ENCODE measurements around the gene RNF166. TPM values are rescaled to one million over a fixed set of nuclear protein-coding genes. Genes with fewer than 3 reads are reported as not detected.

RNF166 gene
- total and polyA plus RNA-seq, 2 donors (not counting 3 experiments of a cell fraction or from before 2014, with no cell fraction given): 27.6 to 38.8 TPM

GRCh38 chr16:88739977-88740726 is 33.9 kb upstream of the RNF166 start:
- Histone ChIP-seq H3K9me3 (replicated peaks; ENCODE audit: control insufficient read depth, insufficient read depth, low read length) (no peaks in the 10 kb centered on the region), H3K79me2 (ENCODE audit: control insufficient read depth, insufficient read depth, low read length) (peaks cover 14% of the 10 kb centered on the region), H3K36me3 (ENCODE audit: control insufficient read depth in 2 of 2, extremely low read depth in 1 of 2, insufficient read depth in 2 of 2, low read length in 2 of 2) (peaks cover 2 to 41% of the 10 kb centered on the region in 2 experiments), H2AFZ (ENCODE audit: low read depth, low read length) (no peak overlapping the region), H3K9me1 (replicated peaks; ENCODE audit: control insufficient read depth, extremely low read depth, insufficient read depth, low read length) (no peaks in the 10 kb centered on the region), H3K27ac (ENCODE audit: insufficient read depth, low read depth, low read length) (no peak overlapping the region), H3K4me1 (ENCODE audit: control insufficient read depth, extremely low read depth, insufficient read depth, low read length) (no peaks in the 10 kb centered on the region), H3K9ac (replicated peaks; ENCODE audit: extremely low read depth, insufficient read depth, low read length) (no peak overlapping the region), H3K27me3 (ENCODE audit: control insufficient read depth in 2 of 2, insufficient read depth in 2 of 2, low read length in 2 of 2) (no peaks in the 10 kb centered on the region), H3K4me2 (ENCODE audit: insufficient read depth, low read length) (no peak overlapping the region), H3K4me3 (replicated peaks in 1 of 3; ENCODE audit: insufficient read depth in 1 of 3, low read depth in 1 of 3, low read length in 3 of 3) (no peak overlapping the region), H4K20me1 (replicated peaks; ENCODE audit: control insufficient read depth, extremely low read depth, insufficient read depth, low read length) (no peaks in the 10 kb centered on the region)
- no TSS peak for BruUV-seq (replicated peaks)
- intact Hi-C loops (cut with micrococcal nuclease): no loop called here
- ChIA-PET CTCF (interaction anchor here (1.5 to 7.3 kb wide), 2 partner anchors 41 to 47 kb away, joined by 4 to 165 read pairs; partner anchors contain the start of gene PIEZO1), POLR2A (no interaction called here)
- dilution Hi-C loops (cut with MboI; ENCODE audit: extremely low pct_ligation_motif_present, low sequenced_read_pairs): no loop called here
- TF ChIP-seq GATA2 (IDR thresholded peaks at IDR 0.05; ENCODE audit: insufficient read depth, insufficient read length, low read depth, low read length) (no peak), FOS (IDR thresholded peaks at IDR 0.05; ENCODE audit: borderline replicate concordance, insufficient read depth, low read length) (no peak), MAX (IDR thresholded peaks at IDR 0.05; ENCODE audit: insufficient read depth, insufficient read length) (no peak), POLR2AphosphoS5 (IDR thresholded peaks at IDR 0.05; ENCODE audit: insufficient read depth, low read depth, low read length) (no peak)
- DNase-seq (ENCODE audit: low read depth, low spot score) (no peak), FAIRE-seq (no peak)

GRCh38 chr16:88739139-88739976 is 33.1 kb upstream of the RNF166 start:
- FAIRE-seq (no peak), DNase-seq (ENCODE audit: low read depth, low spot score) (no peak)
- H3K9me3 ChIP-seq (replicated peaks; ENCODE audit: control insufficient read depth, insufficient read depth, low read length): no peaks in the 10 kb centered on the region
- no peaks in the 10 kb centered on the region for H3K4me1 ChIP-seq (ENCODE audit: control insufficient read depth, extremely low read depth, insufficient read depth, low read length)
- no peak overlapping the region for H3K4me3 ChIP-seq (replicated peaks in 1 of 3; ENCODE audit: insufficient read depth in 1 of 3, low read depth in 1 of 3, low read length in 3 of 3)
- no peak overlapping the region for H3K4me2 ChIP-seq (ENCODE audit: insufficient read depth, low read length)
- H3K79me2 ChIP-seq (ENCODE audit: control insufficient read depth, insufficient read depth, low read length): peaks cover 10% of the 10 kb centered on the region
- H3K27ac ChIP-seq (ENCODE audit: insufficient read depth, low read depth, low read length): no peak overlapping the region
- H3K9me1 ChIP-seq (replicated peaks; ENCODE audit: control insufficient read depth, extremely low read depth, insufficient read depth, low read length): no peaks in the 10 kb centered on the region
- CTCF ChIA-PET: interaction anchor here (7.3 kb wide), 1 partner anchor 42 kb away, joined by 165 read pairs; the partner anchor contains the start of gene PIEZO1
- H4K20me1 ChIP-seq (replicated peaks; ENCODE audit: control insufficient read depth, extremely low read depth, insufficient read depth, low read length): no peaks in the 10 kb centered on the region
- peaks cover 2 to 48% of the 10 kb centered on the region in 2 experiments for H3K36me3 ChIP-seq (ENCODE audit: control insufficient read depth in 2 of 2, extremely low read depth in 1 of 2, insufficient read depth in 2 of 2, low read length in 2 of 2)
- no TSS peak for BruUV-seq (replicated peaks)
- no peak overlapping the region for H3K9ac ChIP-seq (replicated peaks; ENCODE audit: extremely low read depth, insufficient read depth, low read length)
- no peak for TF ChIP-seq GATA2 (IDR thresholded peaks at IDR 0.05; ENCODE audit: insufficient read depth, insufficient read length, low read depth, low read length)
- no peak for TF ChIP-seq CTCF (IDR thresholded peaks at IDR 0.05; ENCODE audit: extremely low read depth in 1 of 2, insufficient read depth in 1 of 2, low read depth in 1 of 2, low read length in 2 of 2)
- no peak for TF ChIP-seq EZH2 (IDR thresholded peaks at IDR 0.05; ENCODE audit: borderline replicate concordance, low read depth, low read length, severe bottlenecking)
- no peak for TF ChIP-seq POLR2AphosphoS5 (IDR thresholded peaks at IDR 0.05; ENCODE audit: insufficient read depth, low read depth, low read length)
- no peak for TF ChIP-seq MYC (IDR thresholded peaks at IDR 0.05; ENCODE audit: low read depth, low read length)
- no peak for TF ChIP-seq POLR2A (IDR thresholded peaks at IDR 0.05; ENCODE audit: low read depth, low read length)
- TF ChIP-seq FOS (IDR thresholded peaks at IDR 0.05; ENCODE audit: borderline replicate concordance, insufficient read depth, low read length): no peak
- TF ChIP-seq JUN (IDR thresholded peaks at IDR 0.05; ENCODE audit: borderline replicate concordance, insufficient read depth, insufficient read length, low read depth): no peak
- TF ChIP-seq MAX (IDR thresholded peaks at IDR 0.05; ENCODE audit: insufficient read depth, insufficient read length): no peak
- intact Hi-C loops (cut with micrococcal nuclease): no loop called here
- H3K27me3 ChIP-seq (ENCODE audit: control insufficient read depth in 2 of 2, insufficient read depth in 2 of 2, low read length in 2 of 2): no peaks in the 10 kb centered on the region
- POLR2A ChIA-PET: no interaction called here
- dilution Hi-C loops (cut with MboI; ENCODE audit: extremely low pct_ligation_motif_present, low sequenced_read_pairs): no loop called here
- H2AFZ ChIP-seq (ENCODE audit: low read depth, low read length): no peak overlapping the region

Measured in endothelial cell of umbilical vein (primary cell).